Kidney (tissue), 14 donors: Measurements from ENCODE around the gene MSRB2. TPM values are rescaled to one million over a fixed set of nuclear protein-coding genes. Genes with fewer than 3 reads are reported as not detected.

Experiments used
- DNase-seq, 5 donors: peaks; one replicate each; pipeline ENCODE4 v3.0.0-alpha.2; 2013 to 2020
- FAIRE-seq: peaks from 2 replicates; lab custom pipeline; 2012; peaks lifted over from hg19 to GRCh38; lab: Jason Lieb, UNC
- H3K27ac ChIP-seq, 2 donors: one replicate each; pipeline ENCODE4 v1.7.0; 2013; ENCODE audit warnings: low read depth in 2 of 2, low read length in 2 of 2, inconsistent platforms in 1 of 2
- H3K27me3 ChIP-seq: one replicate; pipeline ENCODE4 v1.7.1; 2013; ENCODE audit warnings: low read length, inconsistent platforms; ENCODE audit not compliant: control insufficient read depth, insufficient read depth
- H3K36me3 ChIP-seq, 3 donors: one replicate each; pipeline versions ENCODE4 v1.7.0 to v1.7.1; 2013; ENCODE audit warnings: low read length in 3 of 3, control low read depth in 1 of 3, inconsistent platforms in 1 of 3; ENCODE audit not compliant: insufficient read depth in 3 of 3, control insufficient read depth in 2 of 3
- H3K4me1 ChIP-seq, 3 donors: one replicate each; pipeline versions ENCODE4 v1.7.0 to v1.7.1; 2013; ENCODE audit warnings: low read length in 3 of 3, inconsistent platforms in 1 of 3, low read depth in 1 of 3; ENCODE audit not compliant: control insufficient read depth in 2 of 3, insufficient read depth in 2 of 3
- H3K4me3 ChIP-seq, 3 donors: one replicate each; pipeline versions ENCODE4 v1.7.0 to v1.8.1; 2013; ENCODE audit warnings: low read length in 3 of 3, control low read depth in 1 of 3, inconsistent platforms in 1 of 3
- H3K9ac ChIP-seq, 3 donors: one replicate each; pipeline versions ENCODE4 v1.7.0 to v1.7.1; 2013; ENCODE audit warnings: low read length in 3 of 3, control low read depth in 1 of 3, inconsistent platforms in 1 of 3
- H3K9me3 ChIP-seq, 3 donors: one replicate each; pipeline versions ENCODE4 v1.7.0 to v1.7.1; 2013; ENCODE audit warnings: low read length in 3 of 3, control low read depth in 1 of 3, inconsistent platforms in 1 of 3; ENCODE audit not compliant: control insufficient read depth in 2 of 3, insufficient read depth in 1 of 3
- CTCF ChIP-seq: IDR thresholded peaks from 3 replicates; pipeline ENCODE4 v1.5.1; 2012; ENCODE audit warnings: mild to moderate bottlenecking, moderate library complexity, borderline replicate concordance; ENCODE audit not compliant: insufficient read depth; ENCODE audit errors: extremely low read depth
- intact Hi-C: fragments of 100-400 bp; cut with DNase I; formaldehyde crosslinking; loops from one replicate; pipeline ENCODE4 v1.11.1; 2022
- polyA plus RNA-seq: library from polyadenylated mRNA; stranded (reverse); fragments of 350-450 nt; fragmentation: Illumina TruSeq; extraction: RNeasy Lipid Tissue Mini Kit (QIAGEN cat#74804); gene quantifications from one replicate; pipeline ENCODE4 v1.2.3, GENCODE V29; 2014; ENCODE audit warnings: low read depth, low replicate concordance; ENCODE audit not compliant: insufficient read depth
- total RNA-seq: library from RNA; stranded (reverse); fragmentation: NEBNext Ultra II Directional; extraction: Animal tissue kit (Norgen Biotek cat#: 25700); gene quantifications from one replicate; pipeline ENCODE4 v1.2.1, GENCODE V29; 2021
- donor health status: control.
- donor health status: control.
- donor health status: control.
- donor health status: control.
- donor health status: control.
- donor health status: DM: yes; HTN: yes; CAD: no.
- donor health status: Normal renal cell carcinoma (clear cell type).

The MSRB2 gene
- total and polyA plus RNA-seq, 2 donors from 2014 or later: 39.9 to 131 TPM

GRCh38 chr10:23065181-23065948, 30.0 kb upstream of the MSRB2 start:
- FAIRE-seq: no peak
- peaks cover 0 to 10% (median 9%) of the 10 kb centered on the region in 3 donors for H3K4me1 ChIP-seq
- H3K4me3 ChIP-seq: no peak overlapping the region
- DNase-seq: peak in 2 of 5 donors; percentile 36 to 88
- H3K27me3 ChIP-seq: no peaks in the 10 kb centered on the region
- intact Hi-C loops: no loop called here
- H3K36me3 ChIP-seq: no peaks in the 10 kb centered on the region
- H3K27ac ChIP-seq: no peak overlapping the region
- no peaks in the 10 kb centered on the region for H3K9me3 ChIP-seq
- peak overlapping the region in 1 of 3 donors; percentile 34 for H3K9ac ChIP-seq
- no peak for TF ChIP-seq CTCF

GRCh38 chr10:23067337-23067736, 28.0 kb upstream of the MSRB2 start:
- Histone ChIP-seq H3K36me3 (no peaks in the 10 kb centered on the region), H3K9ac (no peak overlapping the region), H3K4me1 (peaks cover 0 to 10% (median 9%) of the 10 kb centered on the region in 3 donors), H3K27ac (no peak overlapping the region), H3K9me3 (no peaks in the 10 kb centered on the region), H3K4me3 (no peak overlapping the region), H3K27me3 (no peaks in the 10 kb centered on the region)
- intact Hi-C loops: no loop called here
- TF ChIP-seq CTCF: no peak
- no peak for FAIRE-seq
- no peak for DNase-seq

- Histone ChIP-seq H3K36me3 (no peaks in the 10 kb centered on the region), H3K4me1 (peaks cover 0 to 9% (median 8%) of the 10 kb centered on the region in 3 donors), H3K9ac (no peak overlapping the region), H3K27me3 (no peaks in the 10 kb centered on the region), H3K9me3 (no peaks in the 10 kb centered on the region), H3K27ac (no peak overlapping the region), H3K4me3 (no peak overlapping the region)
- FAIRE-seq (no peak), DNase-seq (peak; percentile 75 to 93 (median 85))
- intact Hi-C loops: no loop called here
- TF ChIP-seq CTCF: peak; percentile 84
Observed at GRCh38 chr10:23067939-23068775, 27.2 kb upstream of the MSRB2 start.
